Measurements from ENCODE around the gene FSCN2.

The FSCN2 gene

DNA sequence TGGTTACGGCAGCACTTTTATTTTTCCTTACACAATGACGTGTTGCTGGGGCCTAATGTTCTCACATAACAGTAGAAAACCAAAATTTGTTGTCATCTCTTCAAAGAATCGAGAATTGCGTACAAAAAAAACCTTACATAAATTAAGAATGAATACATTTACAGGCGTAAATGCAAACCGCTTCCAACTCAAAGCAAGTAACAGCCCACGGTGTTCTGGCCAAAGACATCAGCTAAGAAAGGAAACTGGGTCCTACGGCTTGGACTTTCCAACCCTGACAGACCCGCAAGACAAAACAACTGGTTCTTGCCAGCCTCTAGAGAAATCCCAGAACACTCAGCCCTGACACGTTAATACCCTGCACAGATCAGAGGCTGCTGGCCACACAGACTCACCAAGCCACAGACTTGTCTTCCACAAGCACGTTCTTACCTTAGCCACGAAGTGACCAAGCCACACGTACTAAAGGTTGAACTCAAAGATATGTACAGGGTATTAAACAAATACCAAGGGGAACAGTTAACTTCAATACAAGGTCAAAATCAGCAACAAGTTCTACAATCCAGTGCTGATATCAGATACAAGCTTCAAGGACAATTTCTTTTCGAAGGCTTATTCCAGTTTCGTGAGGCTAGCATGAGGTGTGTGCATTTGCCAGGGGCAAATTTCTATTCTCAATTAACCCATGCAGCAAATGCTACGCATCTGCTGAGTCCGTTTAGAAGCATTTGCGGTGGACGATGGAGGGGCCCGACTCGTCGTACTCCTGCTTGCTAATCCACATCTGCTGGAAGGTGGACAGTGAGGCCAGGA lies 18.0 kb upstream of the FSCN2 start:
- DNase-seq: peak in 2 of 42 donors; percentile 11 to 52
- intact Hi-C loops (cut with DNase I): loop anchor here (5.0 kb wide), 2 partner anchors 42 to 113 kb away; partner anchors contain the start of genes BAHCC1 and FAAP100

DNA sequence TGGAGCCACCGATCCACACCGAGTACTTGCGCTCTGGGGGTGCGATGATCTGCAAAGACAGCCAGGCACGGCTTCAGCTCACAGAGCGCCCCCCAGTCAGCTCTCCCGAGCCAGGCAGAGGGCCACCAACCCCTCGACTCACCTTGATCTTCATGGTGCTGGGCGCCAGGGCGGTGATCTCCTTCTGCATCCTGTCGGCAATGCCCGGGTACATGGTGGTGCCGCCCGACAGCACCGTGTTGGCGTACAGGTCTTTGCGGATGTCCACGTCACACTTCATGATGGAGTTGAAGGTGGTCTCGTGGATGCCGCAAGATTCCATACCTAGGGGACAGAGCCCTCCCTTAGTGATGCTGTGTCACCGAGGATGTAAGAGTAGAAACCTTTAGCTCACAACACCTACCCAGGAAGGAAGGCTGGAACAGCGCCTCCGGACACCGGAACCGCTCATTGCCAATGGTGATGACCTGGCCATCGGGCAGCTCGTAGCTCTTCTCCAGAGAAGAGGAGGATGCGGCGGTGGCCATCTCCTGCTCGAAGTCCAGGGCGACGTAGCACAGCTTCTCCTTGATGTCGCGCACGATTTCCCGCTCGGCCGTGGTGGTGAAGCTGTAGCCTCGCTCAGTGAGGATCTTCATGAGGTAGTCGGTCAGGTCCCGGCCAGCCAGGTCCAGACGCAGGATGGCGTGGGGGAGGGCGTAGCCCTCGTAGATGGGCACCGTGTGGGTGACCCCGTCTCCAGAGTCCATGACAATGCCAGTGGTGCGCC lies 17.2 kb upstream of the FSCN2 start:
- peak in 11 of 42 donors; percentile 9 to 60 (median 30) for DNase-seq
- intact Hi-C loops (cut with DNase I): loop anchor here (5.0 kb wide), 2 partner anchors 41 to 114 kb away; partner anchors contain the start of genes BAHCC1 and FAAP100

DNA sequence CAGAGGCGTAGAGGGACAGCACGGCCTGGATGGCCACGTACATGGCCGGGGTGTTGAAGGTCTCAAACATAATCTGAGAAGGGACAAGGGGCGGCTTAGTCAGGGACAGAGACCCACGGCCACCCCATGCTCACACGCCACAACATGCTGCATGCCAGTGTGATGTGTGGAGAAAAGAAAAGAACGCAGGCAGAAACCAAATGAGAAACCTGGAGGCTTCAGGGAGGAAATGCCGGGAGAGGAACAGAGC lies 16.7 kb upstream of the FSCN2 start:
- no peak for DNase-seq
- intact Hi-C loops (cut with DNase I): loop anchor here (5.0 kb wide), 2 partner anchors 41 to 114 kb away; partner anchors contain the start of genes BAHCC1 and FAAP100

DNA sequence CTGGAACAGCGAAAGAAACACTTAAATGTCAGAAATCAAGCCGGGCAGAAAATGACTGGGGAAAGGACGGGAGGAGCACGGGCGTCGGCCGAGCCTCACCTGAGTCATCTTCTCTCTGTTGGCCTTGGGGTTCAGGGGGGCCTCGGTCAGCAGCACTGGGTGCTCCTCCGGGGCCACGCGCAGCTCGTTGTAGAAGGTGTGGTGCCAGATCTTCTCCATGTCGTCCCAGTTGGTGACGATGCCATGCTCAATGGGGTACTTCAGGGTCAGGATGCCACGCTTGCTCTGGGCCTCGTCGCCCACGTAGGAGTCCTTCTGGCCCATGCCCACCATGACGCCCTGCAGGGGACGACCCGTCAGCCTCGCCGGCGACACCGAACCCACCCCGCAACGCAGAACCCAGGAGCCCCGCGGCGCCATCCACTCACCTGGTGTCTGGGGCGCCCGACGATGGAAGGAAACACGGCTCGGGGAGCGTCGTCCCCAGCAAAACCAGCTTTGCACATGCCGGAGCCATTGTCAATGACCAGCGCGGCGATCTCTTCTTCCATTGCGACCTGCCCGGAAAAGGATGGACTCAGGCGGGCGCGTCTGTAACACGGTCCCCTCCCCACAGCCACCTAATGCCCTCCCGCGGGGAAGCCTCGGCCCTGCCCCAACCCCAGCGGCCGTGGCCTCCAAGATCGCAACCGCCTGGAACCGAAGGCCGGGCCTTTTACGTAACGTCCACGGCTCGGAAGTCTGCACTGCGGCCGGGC lies 16.2 kb upstream of the FSCN2 start:
- intact Hi-C loops (cut with DNase I): loop anchor here (5.0 kb wide), 2 partner anchors 40 to 115 kb away; partner anchors contain the start of genes BAHCC1 and FAAP100
- DNase-seq: peak in 14 of 42 donors; percentile 21 to 63 (median 44)

DNA sequence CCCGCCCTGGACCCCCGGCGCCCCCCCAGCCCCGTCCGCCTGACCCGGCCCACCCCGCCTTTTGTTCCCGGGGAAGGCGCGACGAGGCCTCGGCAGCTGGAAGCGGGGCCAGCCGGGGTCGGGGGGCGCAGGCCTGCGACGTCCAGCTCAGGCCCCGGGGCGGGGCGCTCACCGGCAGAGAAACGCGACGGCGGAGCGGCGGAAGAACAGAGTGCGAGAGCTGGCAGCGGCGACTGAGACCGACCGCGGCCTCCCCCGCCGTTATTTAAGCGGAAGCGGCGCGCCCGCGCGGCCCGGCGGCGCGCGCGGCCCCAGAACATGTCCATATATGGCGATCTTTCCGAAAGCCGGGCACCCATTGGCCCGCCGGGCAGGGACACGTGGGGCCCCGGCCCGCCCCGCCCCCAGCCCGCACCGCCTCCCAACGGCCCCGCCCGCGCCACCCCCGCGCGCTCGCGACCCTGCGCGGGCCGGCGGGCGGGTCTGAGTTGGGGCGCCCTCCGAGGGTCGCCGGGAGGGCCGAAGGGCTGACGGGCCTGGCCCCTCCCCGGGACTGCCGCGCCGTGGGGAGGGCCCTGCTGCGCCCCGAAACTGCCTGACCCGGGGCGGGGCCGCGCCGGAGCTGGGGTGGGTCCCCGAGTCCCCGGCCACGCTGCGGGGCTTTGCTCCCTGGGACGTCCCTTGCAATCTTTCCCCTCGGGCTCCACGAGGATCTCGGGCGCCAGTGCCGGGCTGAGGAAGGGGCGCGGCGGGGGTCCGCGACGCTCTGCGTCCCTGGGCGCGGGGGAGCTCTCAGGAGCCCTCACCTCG lies 15.4 kb upstream of the FSCN2 start, which contains the start of gene ACTG1:
Gene ACTG1 (minus strand): TSS at position 238 of the 810 bp plus-strand sequence. CDS start 445 bp downstream, outside the sequence.
- intact Hi-C loops (cut with DNase I): loop anchor here (5.0 kb wide), 2 partner anchors 40 to 115 kb away; partner anchors contain the start of genes BAHCC1 and FAAP100
- DNase-seq: peak; percentile 83 to 97 (median 93)

DNA sequence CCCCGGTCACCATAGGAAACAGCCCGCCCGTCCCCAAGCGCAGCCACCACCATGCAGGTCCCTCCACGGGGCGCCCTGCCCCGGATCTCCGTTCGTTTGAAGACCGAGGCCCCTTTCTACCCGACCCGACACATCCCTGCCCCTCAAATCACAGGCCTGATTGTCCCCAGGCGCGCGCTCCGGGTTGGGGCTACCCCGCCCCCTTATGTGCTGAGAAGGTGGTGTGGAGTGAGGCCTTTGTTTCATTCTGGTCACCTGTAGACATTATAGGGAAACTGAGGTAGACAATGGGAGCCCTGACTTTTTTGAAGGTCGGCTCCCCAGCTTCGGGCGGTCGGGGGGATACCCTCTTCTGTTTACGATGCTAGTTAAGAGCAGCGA lies 14.8 kb upstream of the FSCN2 start:
- peak in 36 of 42 donors; percentile 46 to 80 (median 65) for DNase-seq
- intact Hi-C loops (cut with DNase I): loop anchor here (5.0 kb wide), 2 partner anchors 39 to 116 kb away; partner anchors contain the start of genes BAHCC1 and FAAP100

DNA sequence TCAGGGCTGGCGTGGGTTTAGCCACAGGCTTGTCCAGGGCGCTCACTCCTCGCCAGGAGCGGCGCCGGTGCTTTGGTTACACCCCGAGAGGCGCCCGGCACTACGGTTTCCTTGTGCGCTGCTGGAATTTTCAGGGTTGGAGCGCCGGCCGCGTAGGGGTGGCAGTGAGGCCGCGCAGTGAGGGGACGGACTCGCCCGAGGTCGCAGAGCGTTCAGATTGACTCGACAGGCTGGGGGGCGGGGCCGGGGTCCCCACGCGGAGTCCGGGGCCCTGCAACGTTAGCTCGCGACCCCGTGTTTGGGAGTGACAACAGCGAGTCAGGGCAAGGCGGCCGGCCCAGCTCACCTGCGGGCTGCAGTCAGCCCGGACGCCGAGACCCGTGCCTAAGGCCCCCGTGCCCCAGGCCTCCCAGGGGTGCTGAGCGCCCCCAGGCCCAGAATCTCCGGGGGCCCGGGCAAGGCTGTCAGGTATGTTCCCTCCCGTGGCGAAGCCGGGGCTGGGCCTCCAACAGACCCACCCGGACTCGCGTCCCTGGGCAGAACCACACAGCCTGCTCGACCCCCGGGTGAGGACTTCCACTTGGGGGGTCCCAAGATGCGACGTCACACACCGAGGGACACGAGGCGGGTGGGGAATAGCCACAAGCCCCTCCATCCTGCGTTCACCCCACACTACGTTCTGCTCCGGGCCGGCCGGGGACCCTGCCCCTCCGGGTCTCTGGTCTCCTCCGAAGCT lies 14.3 kb upstream of the FSCN2 start:
- DNase-seq: peak in 35 of 42 donors; percentile 38 to 80 (median 58)
- intact Hi-C loops (cut with DNase I): loop anchor here (5.0 kb wide), 2 partner anchors 38 to 117 kb away; partner anchors contain the start of genes BAHCC1 and FAAP100

DNA sequence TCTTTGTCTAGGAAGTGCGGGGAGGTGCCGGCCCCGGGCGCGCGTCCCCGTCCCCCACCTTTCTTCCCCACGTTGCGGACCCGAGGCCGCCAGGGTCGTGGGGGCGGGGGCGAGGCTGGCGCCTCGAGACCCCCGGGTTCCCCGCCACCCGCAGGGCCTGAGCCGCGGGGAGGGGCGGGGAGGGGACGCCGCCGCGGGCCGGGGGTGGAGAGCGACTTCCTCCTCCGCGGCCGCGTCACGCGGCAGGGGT lies 13.8 kb upstream of the FSCN2 start:
- intact Hi-C loops (cut with DNase I): loop anchor here (5.0 kb wide), 2 partner anchors 38 to 117 kb away; partner anchors contain the start of genes BAHCC1 and FAAP100
- no peak for DNase-seq

DNA sequence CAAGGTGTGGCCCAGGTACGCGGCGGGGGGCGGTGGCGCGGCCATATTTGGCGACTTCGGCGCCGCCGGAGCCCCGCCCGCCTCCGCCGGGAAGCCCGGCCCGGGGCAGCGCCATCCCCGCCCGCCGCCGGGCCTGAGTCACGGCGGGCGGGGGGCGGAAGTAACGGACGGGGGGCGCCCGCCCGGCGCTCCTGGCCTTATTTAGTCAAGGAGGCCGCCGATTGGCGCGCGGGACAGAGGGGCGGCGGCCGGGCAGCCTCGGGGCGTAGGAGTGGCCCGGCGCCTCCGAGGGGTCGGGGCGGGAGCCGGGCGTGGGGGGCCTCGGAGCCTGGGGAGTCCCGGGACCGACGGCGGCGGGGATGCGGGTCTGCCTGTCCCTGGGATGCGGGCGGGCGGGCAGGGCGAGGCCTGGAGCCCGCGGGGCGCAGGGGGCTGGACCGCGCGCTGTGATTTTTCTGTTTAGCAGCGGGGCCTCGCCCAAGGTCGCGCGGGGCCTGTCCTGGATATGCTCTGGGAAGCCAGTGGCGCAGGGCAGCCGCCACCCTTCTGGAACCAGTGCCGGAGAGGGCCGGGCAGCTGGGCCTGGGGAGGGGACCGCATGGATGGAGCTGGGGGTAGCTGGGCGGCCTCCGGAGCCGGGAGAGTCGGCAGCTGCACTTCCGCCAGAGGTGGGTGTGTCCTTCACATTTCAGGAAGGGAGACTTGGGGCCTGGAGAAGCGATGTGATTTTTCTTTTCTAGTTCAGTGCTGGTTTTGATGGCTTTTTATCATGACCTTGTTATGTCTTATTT lies 13.2 kb upstream of the FSCN2 start:
- DNase-seq: peak in 34 of 42 donors; percentile 28 to 78 (median 52)
- intact Hi-C loops (cut with DNase I): loop anchor here (5.0 kb wide), 2 partner anchors 37 to 118 kb away; partner anchors contain the start of genes BAHCC1 and FAAP100

DNA sequence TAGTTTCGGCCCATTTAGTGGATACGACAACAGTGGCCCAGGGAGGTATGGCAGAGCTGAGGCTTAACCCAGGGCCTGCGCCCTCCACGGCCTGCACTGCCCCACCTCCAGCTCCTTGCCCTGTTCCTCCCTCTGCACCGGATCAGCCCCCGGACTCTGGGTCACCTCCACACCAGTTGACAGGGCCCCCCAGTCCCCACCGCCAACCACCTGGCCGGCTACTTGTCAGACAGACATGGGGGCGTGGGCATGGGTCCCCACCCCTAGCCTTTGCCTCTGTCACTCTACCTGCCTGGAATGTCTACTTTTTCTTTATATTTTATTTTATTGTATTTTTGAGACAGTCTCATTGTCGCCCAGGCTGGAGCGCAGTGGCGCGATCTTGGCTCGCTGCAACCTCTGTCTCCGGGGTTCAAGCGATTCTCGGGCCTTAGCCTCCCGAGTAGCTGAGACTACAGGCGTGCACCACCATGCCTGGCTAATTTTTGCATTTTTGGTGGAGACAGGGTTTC lies 12.6 kb upstream of the FSCN2 start:
- intact Hi-C loops (cut with DNase I): no loop called here
- DNase-seq: no peak

DNA sequence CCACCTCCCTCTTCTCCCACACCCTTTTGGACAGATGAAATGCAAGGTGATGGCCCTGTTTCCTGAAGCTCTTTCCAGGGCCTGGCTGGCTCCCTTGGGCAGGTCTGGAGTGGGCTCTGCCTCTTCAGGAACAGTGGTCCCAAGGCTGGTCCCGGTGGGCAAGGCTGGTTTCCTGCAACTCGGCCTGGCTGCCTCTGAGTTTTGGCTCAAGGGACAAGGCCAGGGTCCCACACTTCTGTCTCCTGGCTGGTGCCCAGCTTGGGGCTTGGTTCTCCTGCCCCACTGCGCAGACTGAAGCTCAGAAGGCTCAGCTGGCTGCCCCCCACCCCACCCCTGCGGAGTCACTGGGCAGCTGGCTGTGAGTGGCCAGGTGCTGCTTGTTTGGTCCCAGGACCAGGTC lies 11.7 kb upstream of the FSCN2 start:
- DNase-seq: no peak
- intact Hi-C loops (cut with DNase I): no loop called here

DNA sequence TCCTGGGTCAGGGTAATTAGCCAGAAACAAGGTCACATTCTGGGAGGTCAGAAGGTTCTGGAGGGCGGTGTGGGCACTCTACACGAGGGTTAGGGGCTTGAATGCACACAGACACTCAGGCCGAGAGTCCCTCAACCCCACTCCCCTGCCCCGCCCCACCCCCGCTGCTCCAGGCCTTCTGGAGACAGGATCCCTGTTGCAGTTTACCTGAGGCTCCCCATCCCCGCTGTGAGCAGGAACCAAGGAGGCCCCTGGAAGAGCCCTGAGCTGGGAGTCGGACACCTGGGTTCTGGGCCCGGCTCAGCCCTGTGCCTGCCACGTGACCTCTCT lies 11.2 kb upstream of the FSCN2 start:
- intact Hi-C loops (cut with DNase I): no loop called here
- no peak for DNase-seq

DNA sequence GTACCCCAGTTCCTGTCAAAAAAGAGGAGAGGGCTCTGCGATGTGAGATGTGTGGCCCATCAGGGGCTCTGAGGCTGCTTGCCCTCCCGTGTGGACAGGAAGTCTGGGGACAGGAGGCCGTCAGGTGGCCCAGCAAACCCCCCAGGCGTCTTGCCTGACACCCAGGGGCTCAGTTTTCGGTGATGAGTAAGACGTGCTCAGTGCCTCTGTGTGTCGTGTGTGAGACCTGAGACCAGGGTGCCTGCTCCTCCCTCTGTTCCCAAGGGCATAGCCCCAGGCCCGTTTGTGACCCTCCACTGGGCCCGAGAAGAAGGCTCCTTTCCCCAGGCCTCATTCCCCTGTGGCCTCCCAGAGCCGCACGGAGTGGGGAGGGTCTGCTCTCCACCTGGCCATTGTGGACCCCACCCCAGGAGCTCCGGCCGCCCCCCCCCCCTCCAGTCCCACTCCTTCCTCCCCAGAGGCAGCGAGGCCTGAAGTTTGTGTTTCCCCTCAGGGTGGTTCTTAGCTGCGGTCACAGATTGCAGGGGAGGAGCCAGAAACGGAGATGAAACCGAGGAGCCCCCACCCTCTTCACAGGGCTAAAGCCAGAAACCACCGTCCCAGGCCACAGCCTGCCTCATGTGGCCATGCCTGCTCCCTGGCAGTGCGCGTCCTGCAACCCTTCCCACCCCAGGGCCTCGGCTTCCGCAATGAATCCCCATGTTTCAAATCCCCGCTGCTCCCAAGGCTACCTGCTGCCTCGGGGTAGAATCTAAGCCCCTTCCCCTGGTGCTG lies 10.7 kb upstream of the FSCN2 start:
- no peak for DNase-seq
- intact Hi-C loops (cut with DNase I): no loop called here

DNA sequence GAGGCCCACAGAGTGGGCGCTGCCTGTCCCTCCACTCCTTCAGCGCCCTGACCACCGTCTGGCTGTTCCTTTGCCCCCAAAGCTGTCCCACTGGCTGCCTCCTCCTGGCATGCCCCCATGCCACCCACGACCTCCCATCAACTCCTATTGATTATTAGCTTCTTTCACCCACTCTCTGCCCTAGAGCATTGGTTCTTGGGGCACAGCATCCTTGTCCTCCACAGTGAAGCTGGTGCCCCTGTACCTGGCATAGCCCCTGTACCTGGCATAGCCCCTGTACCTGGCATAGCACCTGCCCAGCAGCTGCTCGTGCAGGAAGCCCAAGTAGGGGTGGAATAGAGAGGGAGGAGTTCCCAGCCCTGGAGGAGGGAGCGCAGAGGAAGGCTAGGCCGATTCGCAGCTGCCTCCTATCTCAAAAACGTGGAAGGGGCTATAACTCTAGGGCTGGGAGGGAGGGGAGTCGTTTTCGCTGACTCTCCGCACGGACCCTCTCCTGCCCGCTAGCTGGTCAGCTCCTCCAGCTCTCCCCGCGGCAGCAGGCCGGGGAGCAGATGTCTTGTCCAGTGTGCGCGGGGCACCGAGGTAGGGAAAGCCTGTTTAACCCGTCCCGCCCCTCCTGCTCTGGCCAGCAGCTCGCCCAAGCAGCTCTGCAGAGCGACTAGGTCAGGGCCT lies 9.9 kb upstream of the FSCN2 start:
- intact Hi-C loops (cut with DNase I): no loop called here

DNA sequence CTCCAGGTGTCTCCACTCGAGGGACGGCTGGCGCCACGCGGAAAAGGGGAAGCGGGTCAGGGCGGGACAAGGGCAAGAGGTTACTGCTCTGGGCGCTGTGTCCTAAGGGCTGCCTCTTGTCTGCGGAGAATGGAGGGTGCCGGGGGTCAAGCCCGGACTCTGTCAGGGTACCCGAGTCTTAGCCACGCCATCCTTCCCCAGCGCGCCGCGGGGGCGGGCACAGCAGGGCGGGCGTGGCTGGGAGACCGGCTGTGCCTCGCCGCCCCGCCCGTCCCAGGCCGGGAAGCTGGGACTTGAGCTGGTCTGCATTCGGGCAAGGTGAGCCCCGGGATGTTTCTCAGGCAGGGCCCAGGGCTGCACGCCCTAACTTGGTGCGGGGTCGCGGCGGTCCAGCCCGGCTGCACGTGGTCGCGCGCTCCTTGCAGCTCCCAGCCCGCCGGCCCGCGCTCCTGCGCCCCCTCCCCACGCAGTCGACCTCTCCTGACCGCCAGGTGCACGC lies 9.3 kb upstream of the FSCN2 start:
- DNase-seq: no peak

More for the DNA sequence above, 9.9 kb upstream of the FSCN2 start:
- DNase-seq: no peak

More for the DNA sequence above, 9.3 kb upstream of the FSCN2 start:
- intact Hi-C loops (cut with DNase I): no loop called here
